HFF-Myc (cell line): ENCODE data around the gene PHF21B.
"Not testable (repeated sequence)": the region's sequence is repeated elsewhere in the genome, so short reads cannot be mapped to it uniquely, and the experiment has no call there.

Experiments used
- DNase-seq: peaks from one replicate; pipeline ENCODE4 v3.0.0-alpha.2; 2011; ENCODE audit warnings: low read depth; ENCODE audit errors: extremely low read depth
- H3K4me3 ChIP-seq: replicated peaks from 2 replicates; pipeline ENCODE4 v1.5.1; 2011; ENCODE audit warnings: low read depth, mild to moderate bottlenecking, control low read depth, low read length
- TF ChIP-seq, protein P1 (sequence below): IDR thresholded peaks from 2 replicates; pipeline ENCODE4 v1.5.1; 2012; ENCODE audit warnings: mild to moderate bottlenecking, low read depth, low read length, control low read depth; ENCODE audit errors: missing control alignments

The PHF21B gene

DNA sequence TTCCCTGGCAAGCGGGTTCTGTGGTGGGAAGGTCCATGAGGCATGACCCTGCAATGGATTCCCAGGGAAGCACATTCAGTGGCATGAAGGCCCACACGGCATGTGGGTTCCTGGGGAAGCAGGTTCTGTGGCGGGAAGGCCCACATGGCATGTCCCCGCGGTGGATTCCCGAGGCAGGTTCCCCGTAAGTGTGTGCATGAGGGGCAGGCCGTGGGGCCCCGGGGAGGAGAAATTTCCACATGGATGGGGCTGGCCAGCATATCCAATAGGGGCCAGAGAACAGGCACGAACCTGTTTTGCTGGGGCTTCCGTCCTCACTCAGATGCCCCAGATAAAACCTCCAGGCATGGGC lies 83.7 kb downstream of the PHF21B start:
- TF ChIP-seq, protein P1, sequence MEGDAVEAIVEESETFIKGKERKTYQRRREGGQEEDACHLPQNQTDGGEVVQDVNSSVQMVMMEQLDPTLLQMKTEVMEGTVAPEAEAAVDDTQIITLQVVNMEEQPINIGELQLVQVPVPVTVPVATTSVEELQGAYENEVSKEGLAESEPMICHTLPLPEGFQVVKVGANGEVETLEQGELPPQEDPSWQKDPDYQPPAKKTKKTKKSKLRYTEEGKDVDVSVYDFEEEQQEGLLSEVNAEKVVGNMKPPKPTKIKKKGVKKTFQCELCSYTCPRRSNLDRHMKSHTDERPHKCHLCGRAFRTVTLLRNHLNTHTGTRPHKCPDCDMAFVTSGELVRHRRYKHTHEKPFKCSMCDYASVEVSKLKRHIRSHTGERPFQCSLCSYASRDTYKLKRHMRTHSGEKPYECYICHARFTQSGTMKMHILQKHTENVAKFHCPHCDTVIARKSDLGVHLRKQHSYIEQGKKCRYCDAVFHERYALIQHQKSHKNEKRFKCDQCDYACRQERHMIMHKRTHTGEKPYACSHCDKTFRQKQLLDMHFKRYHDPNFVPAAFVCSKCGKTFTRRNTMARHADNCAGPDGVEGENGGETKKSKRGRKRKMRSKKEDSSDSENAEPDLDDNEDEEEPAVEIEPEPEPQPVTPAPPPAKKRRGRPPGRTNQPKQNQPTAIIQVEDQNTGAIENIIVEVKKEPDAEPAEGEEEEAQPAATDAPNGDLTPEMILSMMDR: no peak
- no peak overlapping the region for H3K4me3 ChIP-seq
- DNase-seq: no peak

DNA sequence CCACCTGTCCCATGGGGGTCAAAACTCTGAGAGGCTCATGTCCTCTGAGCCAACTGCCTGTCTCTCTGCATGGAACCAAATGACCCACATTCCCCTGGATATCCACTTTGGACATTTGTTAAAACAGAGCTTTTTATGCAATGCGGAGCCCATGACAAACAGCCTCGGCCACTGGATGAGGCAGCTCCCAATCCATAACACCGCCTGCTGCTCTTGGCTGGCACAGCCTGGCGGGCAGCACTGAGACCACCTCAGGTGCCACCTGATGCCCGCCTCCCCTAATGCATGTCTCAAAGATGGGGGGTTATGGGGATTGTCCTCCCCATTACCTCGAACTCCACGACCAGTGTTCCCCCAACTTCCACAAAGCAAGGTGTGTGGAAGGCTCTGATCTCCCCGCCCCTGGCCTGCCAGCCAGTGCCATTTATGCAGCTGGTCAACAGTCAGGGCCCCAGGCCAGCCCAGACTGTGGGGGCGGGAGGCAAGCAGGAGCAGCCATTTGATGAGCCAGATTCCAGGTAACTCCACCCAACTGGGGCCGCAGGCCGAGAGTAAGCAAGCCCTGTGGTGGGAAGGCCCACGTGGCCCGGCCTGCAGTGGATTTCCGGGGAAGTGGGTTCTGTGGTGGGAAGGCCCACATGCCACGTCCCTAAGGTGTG lies 84.2 kb downstream of the PHF21B start:
- no peak overlapping the region for H3K4me3 ChIP-seq
- TF ChIP-seq, protein P1: no peak
- no peak for DNase-seq

DNA sequence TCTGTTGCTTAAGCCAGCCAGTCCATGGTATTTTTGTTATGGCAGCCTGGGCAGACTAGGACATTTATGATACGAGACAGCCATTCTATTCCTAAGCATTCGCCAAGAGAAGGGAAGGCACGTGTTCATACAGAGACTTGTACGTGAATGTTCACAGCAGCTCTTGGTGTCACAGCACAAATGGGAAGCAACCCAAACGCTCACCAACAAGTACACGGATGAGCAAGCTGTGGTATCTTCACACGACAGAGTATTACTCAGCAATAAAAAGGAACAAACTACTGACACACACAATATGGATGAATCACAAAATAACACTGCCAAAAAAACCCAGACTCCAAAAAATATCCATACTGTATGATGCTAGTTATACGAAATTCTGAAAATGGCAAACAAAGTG lies 85.1 kb downstream of the PHF21B start:
- no peak for DNase-seq
- TF ChIP-seq, protein P1: no peak
- H3K4me3 ChIP-seq: no peak overlapping the region

DNA sequence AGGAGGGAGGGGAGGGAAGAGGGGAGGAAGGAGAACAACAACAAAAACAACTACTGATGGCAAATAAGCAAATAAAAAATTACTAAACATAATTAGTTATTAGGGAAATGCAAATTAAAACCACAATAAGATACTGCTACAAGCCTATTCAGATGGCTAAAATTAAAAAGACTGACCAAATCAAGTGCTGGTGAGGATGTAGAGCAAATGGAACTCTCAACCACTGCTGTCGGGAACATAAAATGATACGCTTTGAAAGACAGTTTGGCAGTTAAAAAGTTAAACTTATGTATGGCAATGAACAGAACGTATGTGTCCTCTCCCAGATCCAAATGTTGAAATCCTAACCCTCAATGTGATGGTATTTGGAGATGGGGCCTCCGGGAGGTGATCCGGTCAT lies 85.7 kb downstream of the PHF21B start:
- no peak for DNase-seq
- TF ChIP-seq, protein P1: no peak
- H3K4me3 ChIP-seq: no peak overlapping the region

DNA sequence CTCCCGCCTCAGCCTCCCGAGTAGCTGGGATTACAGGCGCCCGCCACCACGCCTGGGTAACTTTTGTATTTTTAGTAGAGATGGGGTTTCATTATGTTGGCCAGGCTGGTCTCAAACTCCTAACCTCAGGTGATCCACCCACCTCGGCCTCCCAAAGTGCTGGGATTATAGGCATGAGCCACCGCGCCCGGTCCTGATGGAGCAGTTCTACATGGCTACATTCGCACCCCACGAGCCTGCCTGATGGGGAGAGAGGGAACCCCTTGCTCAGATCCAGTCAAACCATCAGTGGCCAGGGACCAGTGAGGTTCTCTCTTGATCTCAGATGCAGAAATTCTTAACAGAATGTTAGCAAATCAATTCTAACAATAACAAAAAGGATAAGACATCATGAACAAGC lies 88.0 kb downstream of the PHF21B start:
- DNase-seq, H3K4me3 ChIP-seq: not testable (repeated sequence)

DNA sequence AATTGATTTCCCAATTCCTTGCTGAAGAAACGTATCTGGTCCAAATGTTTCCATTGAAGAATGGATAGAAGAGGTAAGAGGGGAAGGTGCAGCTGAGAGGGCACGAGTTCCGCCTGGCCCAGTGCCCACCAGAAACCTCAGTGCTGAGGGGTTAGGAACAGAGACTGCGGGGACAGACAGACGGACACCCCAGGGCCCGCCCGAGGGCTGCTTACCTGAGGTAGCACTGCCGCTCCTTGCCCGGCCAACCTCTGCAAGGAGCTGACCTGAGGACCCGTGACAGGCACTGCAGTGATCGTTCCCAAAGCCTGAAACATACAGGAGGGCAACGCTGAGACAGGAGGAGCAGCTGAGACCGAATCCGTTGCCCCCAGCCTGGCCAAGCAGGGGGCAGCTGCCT lies 89.6 kb downstream of the PHF21B start:
- TF ChIP-seq, protein P1: no peak

DNA sequence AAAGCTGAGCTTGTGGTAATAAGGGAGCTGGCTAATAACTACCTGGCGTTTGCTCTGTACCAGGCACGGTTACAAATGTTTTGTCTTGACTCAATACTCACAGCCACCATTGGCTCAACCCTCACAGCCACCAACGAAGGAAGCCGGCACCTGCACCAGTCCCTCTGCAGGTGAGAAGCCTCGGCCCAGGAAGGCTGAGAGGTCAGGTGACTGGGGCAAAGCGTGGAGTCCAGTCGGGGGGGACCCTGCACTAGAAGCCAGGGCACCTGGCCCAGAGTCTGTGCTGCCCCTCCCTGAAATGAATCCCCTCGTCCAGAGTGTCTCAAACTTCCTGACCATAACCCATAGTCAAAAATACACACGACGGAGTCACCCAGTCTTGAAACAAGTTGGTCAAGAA lies 90.1 kb downstream of the PHF21B start:
- DNase-seq: no peak
- TF ChIP-seq, protein P1: no peak
- no peak overlapping the region for H3K4me3 ChIP-seq

More for the DNA sequence above, 89.6 kb downstream of the PHF21B start:
- no peak for DNase-seq
- no peak overlapping the region for H3K4me3 ChIP-seq
